HG02571 (cell line): ENCODE results near the gene RASL10A.
"Not testable (repeated sequence)": the region's sequence is repeated elsewhere in the genome, so short reads cannot be mapped to it uniquely, and the experiment has no call there.

ENCODE experiments used
- ATAC-seq: cut with Tn5 transposase; IDR thresholded peaks from one replicate; pipeline ENCODE4 v1.9.1; 2021; ENCODE audit warnings: mild to moderate bottlenecking, moderate library complexity; ENCODE audit not compliant: unreplicated experiment

RASL10A gene

DNA sequence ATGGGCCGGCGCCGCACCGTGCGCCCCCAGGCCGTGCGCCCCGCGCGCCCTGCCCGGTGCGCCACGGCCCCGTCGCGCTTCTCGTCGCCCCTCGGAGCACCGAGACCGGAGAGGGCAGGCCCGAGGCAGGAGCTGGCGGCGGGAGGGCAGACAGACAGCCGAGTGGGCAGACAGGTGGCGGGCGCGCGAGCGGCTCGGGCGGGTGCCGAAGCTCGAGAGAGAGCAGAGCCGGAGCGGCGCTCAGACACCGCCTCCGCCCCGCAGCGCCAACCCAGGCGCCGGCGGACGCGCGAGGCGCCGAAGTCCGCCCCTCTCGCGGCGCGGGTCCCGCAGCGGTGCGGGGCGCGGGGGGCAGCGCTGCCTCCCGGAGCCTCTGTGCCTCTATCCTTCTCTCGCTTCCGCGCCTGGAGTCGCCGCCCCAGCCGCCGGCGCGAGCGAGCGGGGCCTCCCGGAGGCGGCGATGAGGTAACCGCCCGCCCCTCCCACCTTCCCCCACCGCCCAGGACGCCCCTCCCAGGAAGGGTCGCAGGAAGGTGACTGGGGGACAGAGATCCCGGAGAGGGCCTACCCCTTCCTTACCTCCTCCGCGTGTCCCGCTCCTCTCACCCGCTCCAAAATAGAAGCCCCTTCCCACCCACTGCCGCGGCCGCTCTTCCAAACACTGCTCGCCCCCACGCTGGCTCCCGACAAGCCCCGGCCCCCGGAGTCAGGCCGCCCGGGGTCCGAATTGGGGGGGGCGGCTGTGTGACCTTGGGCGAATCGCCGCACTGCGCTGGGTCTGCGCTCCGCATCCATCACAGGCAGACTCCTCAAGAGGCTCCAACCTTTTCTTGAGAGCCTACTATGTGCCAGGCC is at the start of gene RASL10A:
Gene RASL10A (minus strand): TSS at position 412 of the 855 bp plus-strand sequence. CDS start 451 bp downstream, outside the sequence.
- no peak for ATAC-seq

GRCh38 chr22:29359469-29359868 is 44.0 kb upstream of the RASL10A start:
- no peak for ATAC-seq

GRCh38 chr22:29357193-29357890 is 41.8 kb upstream of the RASL10A start:
- not testable (repeated sequence) for ATAC-seq

GRCh38 chr22:29353860-29354259 is 38.4 kb upstream of the RASL10A start:
- no peak for ATAC-seq

- no peak for ATAC-seq
These were observed 37.8 kb upstream of the RASL10A start for GRCh38 chr22:29353286-29353685.

DNA sequence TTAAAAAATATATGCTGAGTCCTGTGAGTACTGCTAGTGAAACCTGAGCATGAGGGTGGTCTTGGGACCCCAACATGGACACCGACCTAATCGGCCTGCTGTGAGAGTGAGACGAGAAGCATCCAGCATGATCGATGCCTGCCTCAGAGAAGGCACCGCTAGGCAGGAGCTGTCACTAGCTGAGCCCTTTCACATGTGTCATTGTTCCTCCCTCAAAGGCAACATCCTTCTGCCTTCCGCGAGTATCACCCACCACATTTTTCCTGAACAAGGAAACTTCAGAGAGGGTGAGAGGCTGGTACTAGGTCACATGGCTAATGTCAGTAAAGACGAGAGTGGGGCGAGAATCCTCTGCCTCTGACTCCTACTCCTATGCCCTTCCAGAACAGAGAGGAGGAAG is 37.3 kb upstream of the RASL10A start:
- ATAC-seq, result no peak

DNA sequence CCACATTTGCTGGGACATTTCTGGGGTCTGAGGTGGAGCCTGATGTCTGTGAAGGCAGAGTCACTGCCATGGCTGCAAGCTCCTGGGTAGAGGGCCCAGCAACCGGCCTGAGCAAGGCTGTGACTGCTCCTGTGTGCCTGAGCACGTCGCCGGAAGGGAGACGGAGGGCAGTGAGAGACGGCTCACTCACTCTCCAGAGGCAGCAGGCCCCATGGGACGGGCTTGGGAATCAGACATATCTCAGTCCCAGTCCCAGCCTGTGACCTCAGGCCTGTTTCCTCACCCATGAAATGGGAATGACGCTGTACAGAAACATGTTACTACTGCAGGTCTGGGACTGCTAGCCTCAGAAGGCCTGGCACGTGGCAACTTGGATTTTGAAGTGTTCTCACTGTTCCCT is 36.4 kb upstream of the RASL10A start:
- no peak for ATAC-seq

- no peak for ATAC-seq
These were observed 35.5 kb upstream of the RASL10A start for GRCh38 chr22:29351042-29351441.

- no peak for ATAC-seq
These were observed 33.5 kb upstream of the RASL10A start for GRCh38 chr22:29348956-29349355.

DNA sequence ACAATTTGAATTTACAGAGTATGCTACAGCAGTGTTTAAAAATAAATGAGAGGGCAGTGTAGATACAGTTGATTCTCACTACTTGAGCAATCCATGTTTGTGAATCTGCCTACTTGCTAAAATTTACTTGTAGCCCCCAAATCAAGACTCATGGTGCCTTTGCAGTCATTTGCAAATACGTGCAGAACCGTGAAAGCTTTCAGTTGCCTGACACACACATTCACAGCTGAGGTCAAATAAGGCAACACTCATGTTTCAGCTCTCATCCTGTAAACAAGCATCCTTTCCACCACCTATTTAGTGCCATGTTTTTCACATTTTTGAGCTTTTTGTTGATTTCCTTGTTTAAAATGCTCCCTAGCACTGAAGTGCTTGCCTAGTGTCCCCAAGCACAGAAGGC is 32.5 kb upstream of the RASL10A start:
- no peak for ATAC-seq

DNA sequence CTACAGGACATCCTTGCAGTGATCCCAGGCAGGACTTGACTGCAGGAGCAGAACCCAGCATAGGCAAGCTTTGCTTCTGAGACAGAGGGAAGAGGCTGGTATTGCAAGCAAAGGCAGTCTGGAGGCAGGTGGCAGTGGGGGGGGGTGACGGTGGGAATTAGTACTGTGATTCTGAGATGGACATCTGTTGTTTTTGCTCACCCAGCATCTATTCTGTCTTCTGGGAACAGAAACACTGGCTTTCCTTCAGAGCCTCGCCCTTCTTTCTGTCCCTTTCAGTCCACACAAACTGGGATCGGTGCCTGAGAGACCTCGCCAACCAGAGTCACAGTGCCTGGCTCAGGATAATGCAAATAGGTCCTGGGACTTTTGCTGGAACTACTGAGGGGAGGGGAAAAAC is 31.2 kb upstream of the RASL10A start:
- ATAC-seq, result no peak

DNA sequence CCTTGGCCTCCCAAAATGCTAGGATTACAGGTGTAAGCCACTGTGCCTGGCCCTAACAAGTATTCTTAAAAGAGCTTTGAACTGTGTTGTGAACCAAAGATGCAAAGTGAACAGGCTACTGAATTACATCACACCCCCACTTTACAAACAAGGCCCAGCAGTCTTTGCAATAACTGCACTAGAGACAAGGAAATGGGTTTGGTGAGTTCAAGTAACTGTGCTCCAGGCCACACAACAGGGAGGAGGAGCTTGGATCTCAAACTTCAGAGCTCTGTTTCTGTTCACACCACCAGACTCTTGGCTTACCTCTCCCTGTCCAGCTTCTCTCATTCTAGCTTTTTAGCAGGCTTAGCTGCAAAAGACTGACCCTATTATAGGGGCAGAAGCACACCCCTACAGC is 30.4 kb upstream of the RASL10A start:
- no peak for ATAC-seq

DNA sequence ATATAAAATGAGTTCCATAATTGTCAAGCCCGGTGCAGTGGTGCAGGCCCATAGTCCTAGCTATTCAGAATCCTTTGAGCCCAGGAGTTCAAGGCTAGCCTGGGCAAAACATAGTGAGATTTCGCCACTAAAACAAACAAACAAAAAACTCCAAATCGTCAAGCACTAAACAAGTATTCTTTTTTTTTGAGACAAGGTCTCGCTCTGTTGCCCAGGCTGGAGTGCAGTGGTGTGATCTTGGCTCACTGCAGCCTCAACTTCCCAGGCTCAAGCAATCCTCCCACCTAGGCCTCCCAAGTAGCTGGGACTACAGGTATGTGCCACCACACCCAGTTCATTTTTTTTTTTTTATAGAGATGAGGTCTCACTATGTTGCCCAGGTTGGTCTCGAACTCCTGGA is 29.4 kb upstream of the RASL10A start:
- not testable (repeated sequence) for ATAC-seq

- no peak for ATAC-seq
These were observed 28.6 kb upstream of the RASL10A start for GRCh38 chr22:29344137-29344536.

GRCh38 chr22:29343313-29343805 is 27.9 kb upstream of the RASL10A start:
- no peak for ATAC-seq

- no peak for ATAC-seq
These were observed 27.2 kb upstream of the RASL10A start for GRCh38 chr22:29342577-29343312.

DNA sequence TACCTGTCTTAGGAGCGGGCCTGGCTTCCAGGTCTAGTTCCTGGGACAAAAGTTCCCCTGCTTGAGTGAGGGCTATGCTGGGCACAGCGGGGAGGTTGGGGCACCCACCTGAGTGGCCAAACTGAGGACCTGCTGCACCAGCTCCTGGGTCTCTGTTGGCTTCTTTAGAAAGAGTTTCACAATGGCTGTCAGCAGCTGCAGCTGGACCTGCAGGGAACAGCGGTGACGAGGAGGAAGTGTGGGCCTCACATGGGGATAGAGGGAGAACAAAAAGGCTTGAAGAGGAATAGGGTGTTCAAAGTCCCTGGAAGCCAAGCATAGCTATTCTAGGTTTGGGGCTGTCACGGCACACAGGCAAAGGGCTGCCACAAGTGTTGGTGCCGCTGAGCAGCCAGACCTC is 26.7 kb upstream of the RASL10A start:
- no peak for ATAC-seq

DNA sequence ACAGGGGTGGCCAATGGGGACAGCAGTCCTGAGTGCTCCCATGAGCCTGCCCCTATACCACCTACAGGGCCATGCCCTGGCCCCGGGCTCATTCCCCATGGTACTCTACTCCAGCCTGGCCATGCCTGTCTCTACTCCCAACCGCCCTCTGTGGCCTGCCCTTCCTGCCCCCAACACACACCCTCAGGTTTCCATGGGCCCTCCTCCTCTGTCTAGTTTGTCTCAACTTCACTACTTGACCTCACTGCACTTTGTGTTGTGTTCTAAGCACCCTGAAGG is 26.3 kb upstream of the RASL10A start:
- no peak for ATAC-seq

DNA sequence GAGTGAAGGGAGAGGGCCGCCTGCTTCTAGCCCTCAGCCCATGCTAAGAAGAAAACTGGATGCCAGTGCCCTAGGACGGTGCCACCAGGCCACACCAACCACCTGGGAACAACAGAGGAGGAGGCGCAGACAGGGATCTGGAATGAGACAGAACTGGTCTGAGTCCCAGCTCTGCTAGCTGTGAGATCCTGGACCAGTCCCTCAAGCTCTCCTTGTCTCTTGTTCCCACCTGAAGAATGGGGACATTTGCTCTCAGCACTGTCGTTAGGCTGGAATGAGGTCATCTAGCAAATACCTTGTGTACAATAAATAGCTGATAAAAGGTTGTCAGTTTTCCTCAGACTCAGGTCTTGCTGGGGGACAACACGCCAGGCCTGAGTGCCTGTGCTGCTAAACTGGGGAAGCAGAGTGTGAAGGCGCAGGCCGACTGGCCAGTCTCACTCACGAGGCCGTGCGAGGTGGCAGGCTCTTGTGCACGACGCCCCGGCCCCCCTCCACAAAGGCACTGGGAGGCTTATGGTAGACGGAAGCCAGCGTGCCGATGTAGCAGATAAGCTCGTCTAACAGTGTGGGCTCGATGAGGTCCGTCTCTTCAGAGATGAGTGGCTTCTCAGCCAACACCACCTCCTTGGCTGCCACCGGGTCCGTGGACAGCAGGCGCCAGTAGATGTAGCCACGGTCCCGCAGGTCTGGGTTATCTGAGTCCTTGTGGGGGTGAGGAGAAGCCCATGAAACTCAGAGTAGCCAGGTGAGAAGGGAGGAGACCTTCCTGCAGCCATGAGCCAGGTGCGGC is 25.8 kb upstream of the RASL10A start:
- no peak for ATAC-seq

- ATAC-seq, result no peak
These were observed 25.1 kb upstream of the RASL10A start for GRCh38 chr22:29340566-29340965.
